Measurements from ENCODE around the gene CREB5.

CREB5 gene

GRCh38 chr7:28776463-28777157 is 364.3 kb downstream of the CREB5 start:
- Histone ChIP-seq H3K4me1 (ENCODE audit: insufficient read depth, low read length) (no peaks in the 10 kb centered on the region), H4K20me1 (ENCODE audit: insufficient read depth, low read length) (no peaks in the 10 kb centered on the region), H3K27ac (ENCODE audit: low read length) (no peak overlapping the region), H3K79me2 (ENCODE audit: insufficient read depth, low read length) (no peaks in the 10 kb centered on the region), H3K27me3 (ENCODE audit: insufficient read depth, low read length, poor library complexity) (peaks cover 16% of the 10 kb centered on the region), H3K9me3 (ENCODE audit: insufficient read depth, low read length, severe bottlenecking) (no peaks in the 10 kb centered on the region), H3K4me3 (ENCODE audit: low read depth in 1 of 2, low read length in 2 of 2) (no peak overlapping the region), H3K4me2 (ENCODE audit: insufficient read depth, low read length) (no peak overlapping the region), H3K36me3 (ENCODE audit: insufficient read depth, low read length) (no peaks in the 10 kb centered on the region), H3K9ac (ENCODE audit: low read depth, low read length) (no peak overlapping the region), H2AFZ (ENCODE audit: low read depth, low read length) (no peak overlapping the region)
- no peak for TF ChIP-seq CTCF (IDR thresholded peaks at IDR 0.05; ENCODE audit: borderline replicate concordance, extremely low read depth, low read length, poor library complexity, severe bottlenecking)
- TF ChIP-seq EZH2 (IDR thresholded peaks at IDR 0.05; ENCODE audit: borderline replicate concordance, low read depth, low read length, severe bottlenecking), result no peak
- ATAC-seq (ENCODE audit: insufficient read depth, low read depth) (no peak), DNase-seq (no peak)

- H4K20me1 ChIP-seq (ENCODE audit: insufficient read depth, low read length), result no peaks in the 10 kb centered on the region
- no peaks in the 10 kb centered on the region for H3K36me3 ChIP-seq (ENCODE audit: insufficient read depth, low read length)
- H2AFZ ChIP-seq (ENCODE audit: low read depth, low read length), result no peak overlapping the region
- H3K4me2 ChIP-seq (ENCODE audit: insufficient read depth, low read length), result no peak overlapping the region
- no peak for TF ChIP-seq EZH2 (IDR thresholded peaks at IDR 0.05; ENCODE audit: borderline replicate concordance, low read depth, low read length, severe bottlenecking)
- TF ChIP-seq CTCF (IDR thresholded peaks at IDR 0.05; ENCODE audit: borderline replicate concordance, extremely low read depth, low read length, poor library complexity, severe bottlenecking), result no peak
- H3K4me1 ChIP-seq (ENCODE audit: insufficient read depth, low read length), result no peaks in the 10 kb centered on the region
- no peaks in the 10 kb centered on the region for H3K79me2 ChIP-seq (ENCODE audit: insufficient read depth, low read length)
- H3K9ac ChIP-seq (ENCODE audit: low read depth, low read length), result no peak overlapping the region
- H3K4me3 ChIP-seq (ENCODE audit: low read depth in 1 of 2, low read length in 2 of 2), result no peak overlapping the region
- no peaks in the 10 kb centered on the region for H3K9me3 ChIP-seq (ENCODE audit: insufficient read depth, low read length, severe bottlenecking)
- no peak for ATAC-seq (ENCODE audit: insufficient read depth, low read depth)
- peaks cover 13% of the 10 kb centered on the region for H3K27me3 ChIP-seq (ENCODE audit: insufficient read depth, low read length, poor library complexity)
- no peak for DNase-seq
- H3K27ac ChIP-seq (ENCODE audit: low read length), result no peak overlapping the region
These were observed 366.5 kb downstream of the CREB5 start for GRCh38 chr7:28778786-28779185.

GRCh38 chr7:28779954-28780353 is 367.6 kb downstream of the CREB5 start:
- Histone ChIP-seq H3K27ac (ENCODE audit: low read length) (no peak overlapping the region), H4K20me1 (ENCODE audit: insufficient read depth, low read length) (no peaks in the 10 kb centered on the region), H2AFZ (ENCODE audit: low read depth, low read length) (no peak overlapping the region), H3K9me3 (ENCODE audit: insufficient read depth, low read length, severe bottlenecking) (no peaks in the 10 kb centered on the region), H3K27me3 (ENCODE audit: insufficient read depth, low read length, poor library complexity) (peaks cover 7% of the 10 kb centered on the region), H3K79me2 (ENCODE audit: insufficient read depth, low read length) (no peaks in the 10 kb centered on the region), H3K4me1 (ENCODE audit: insufficient read depth, low read length) (no peaks in the 10 kb centered on the region), H3K4me3 (ENCODE audit: low read depth in 1 of 2, low read length in 2 of 2) (no peak overlapping the region), H3K9ac (ENCODE audit: low read depth, low read length) (no peak overlapping the region), H3K4me2 (ENCODE audit: insufficient read depth, low read length) (no peak overlapping the region), H3K36me3 (ENCODE audit: insufficient read depth, low read length) (no peaks in the 10 kb centered on the region)
- TF ChIP-seq CTCF (IDR thresholded peaks at IDR 0.05; ENCODE audit: borderline replicate concordance, extremely low read depth, low read length, poor library complexity, severe bottlenecking), result no peak
- no peak for TF ChIP-seq EZH2 (IDR thresholded peaks at IDR 0.05; ENCODE audit: borderline replicate concordance, low read depth, low read length, severe bottlenecking)
- DNase-seq, result no peak
- ATAC-seq (ENCODE audit: insufficient read depth, low read depth), result no peak

Measured in DND-41 (cell line).